Measurements from ENCODE around the gene INPP5F.
"Not testable (repeated sequence)": the region's sequence is repeated elsewhere in the genome, so short reads cannot be mapped to it uniquely, and the experiment has no call there.

INPP5F gene

GRCh38 chr10:119770928-119771327 lies 45.1 kb downstream of the INPP5F start:
- H3K9ac ChIP-seq = no peak overlapping the region
- H3K4me2 ChIP-seq (ENCODE audit: low read length) = no peak overlapping the region
- TF ChIP-seq CTCF (IDR thresholded peaks at IDR 0.05) = no peak
- H3K27me3 ChIP-seq (ENCODE audit: control insufficient read depth, insufficient read depth, low read length) = no peaks in the 10 kb centered on the region
- no peaks in the 10 kb centered on the region for H3K36me3 ChIP-seq (ENCODE audit: control insufficient read depth, insufficient read depth, low read length)
- no peaks in the 10 kb centered on the region for H3K4me1 ChIP-seq
- H3K9me3 ChIP-seq (ENCODE audit: control insufficient read depth, low read length) = no peaks in the 10 kb centered on the region
- peaks cover 5% of the 10 kb centered on the region for H3K79me2 ChIP-seq
- no peak overlapping the region for H3K4me3 ChIP-seq (ENCODE audit: low read depth, low read length)
- H2AFZ ChIP-seq = no peak overlapping the region
- H3K27ac ChIP-seq = no peak overlapping the region

- Histone ChIP-seq H3K4me2 (ENCODE audit: low read length) (no peak overlapping the region), H3K79me2 (peaks cover 5% of the 10 kb centered on the region), H3K4me3 (ENCODE audit: low read depth, low read length) (no peak overlapping the region), H2AFZ (no peak overlapping the region), H3K9ac (no peak overlapping the region), H3K4me1 (no peaks in the 10 kb centered on the region), H3K27me3 (ENCODE audit: control insufficient read depth, insufficient read depth, low read length) (no peaks in the 10 kb centered on the region), H3K27ac (no peak overlapping the region), H3K9me3 (ENCODE audit: control insufficient read depth, low read length) (no peaks in the 10 kb centered on the region), H3K36me3 (ENCODE audit: control insufficient read depth, insufficient read depth, low read length) (no peaks in the 10 kb centered on the region)
- no peak for TF ChIP-seq CTCF (IDR thresholded peaks at IDR 0.05)
Measured at GRCh38 chr10:119772334-119772733, 46.5 kb downstream of the INPP5F start.

DNA sequence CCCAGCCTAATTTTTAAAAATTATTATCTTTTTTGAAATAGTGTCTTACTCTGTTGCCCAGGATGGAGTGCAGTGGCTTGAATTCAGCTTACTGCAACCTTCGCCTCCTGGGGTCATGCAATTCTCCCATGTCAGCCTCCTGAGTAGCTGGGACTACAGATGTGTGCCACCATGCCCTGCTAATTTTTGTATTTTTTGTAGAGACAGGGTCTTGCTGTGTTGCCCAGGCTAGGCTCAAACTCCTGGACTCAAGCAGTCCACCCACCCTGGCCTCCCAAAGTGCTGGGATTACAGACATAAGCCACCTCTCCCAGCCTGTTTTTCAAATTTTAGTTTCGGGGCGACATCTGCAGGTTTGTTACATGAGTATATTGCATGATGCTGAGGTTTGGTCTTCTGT lies 47.2 kb downstream of the INPP5F start:
- H3K27me3 ChIP-seq (ENCODE audit: control insufficient read depth, insufficient read depth, low read length); H3K4me3 ChIP-seq (ENCODE audit: low read depth, low read length); H3K27ac ChIP-seq; H3K36me3 ChIP-seq (ENCODE audit: control insufficient read depth, insufficient read depth, low read length); H3K9me3 ChIP-seq (ENCODE audit: control insufficient read depth, low read length); H3K4me2 ChIP-seq (ENCODE audit: low read length); H3K4me1 ChIP-seq; H2AFZ ChIP-seq; H3K9ac ChIP-seq; H3K79me2 ChIP-seq: not testable (repeated sequence)

GRCh38 chr10:119775529-119775928 lies 49.7 kb downstream of the INPP5F start:
- H3K79me2 ChIP-seq = peaks cover 5% of the 10 kb centered on the region
- H3K9me3 ChIP-seq (ENCODE audit: control insufficient read depth, low read length) = no peaks in the 10 kb centered on the region
- no peak overlapping the region for H3K4me3 ChIP-seq (ENCODE audit: low read depth, low read length)
- no peaks in the 10 kb centered on the region for H3K27me3 ChIP-seq (ENCODE audit: control insufficient read depth, insufficient read depth, low read length)
- no peaks in the 10 kb centered on the region for H3K4me1 ChIP-seq
- no peak overlapping the region for H2AFZ ChIP-seq
- no peak for TF ChIP-seq CTCF (IDR thresholded peaks at IDR 0.05)
- no peak overlapping the region for H3K27ac ChIP-seq
- no peak overlapping the region for H3K4me2 ChIP-seq (ENCODE audit: low read length)
- H3K9ac ChIP-seq = no peak overlapping the region
- no peaks in the 10 kb centered on the region for H3K36me3 ChIP-seq (ENCODE audit: control insufficient read depth, insufficient read depth, low read length)

- no peak for TF ChIP-seq CTCF (IDR thresholded peaks at IDR 0.05)
- H3K9me3 ChIP-seq (ENCODE audit: control insufficient read depth, low read length) = no peaks in the 10 kb centered on the region
Measured at GRCh38 chr10:119776536-119776935, 50.7 kb downstream of the INPP5F start.

More at GRCh38 chr10:119776536-119776935, 50.7 kb downstream of the INPP5F start:
- Histone ChIP-seq H3K79me2 (peaks cover 5% of the 10 kb centered on the region), H2AFZ (no peak overlapping the region), H3K36me3 (ENCODE audit: control insufficient read depth, insufficient read depth, low read length) (no peaks in the 10 kb centered on the region), H3K4me3 (ENCODE audit: low read depth, low read length) (no peak overlapping the region), H3K4me2 (ENCODE audit: low read length) (no peak overlapping the region), H3K9ac (no peak overlapping the region), H3K27ac (no peak overlapping the region), H3K4me1 (no peaks in the 10 kb centered on the region), H3K27me3 (ENCODE audit: control insufficient read depth, insufficient read depth, low read length) (no peaks in the 10 kb centered on the region)
